ENCODE measurements around the gene ARFRP1. TPM values are rescaled to one million over a fixed set of nuclear protein-coding genes. Genes with fewer than 3 reads are reported as not detected.

ARFRP1 gene
- total RNA-seq, 1 experiment from 2014 or later = 42.7 TPM

GRCh38 chr20:63656451-63656850, 51.3 kb downstream of the ARFRP1 start:
- H3K36me3 Mint-ChIP-seq (ENCODE audit: insufficient read depth in 1 of 3, low read depth in 3 of 3) = peaks cover 4 to 15% (median 13%) of the 10 kb centered on the region in 3 experiments; a peak in 6 of 7 replicates
- no peak overlapping the region for H3K27ac Mint-ChIP-seq
- no peak overlapping the region for H2BK15ac ChIP-seq (ENCODE audit: low read depth, low read length)
- no peak overlapping the region for H2BK20ac ChIP-seq (ENCODE audit: low read depth, low read length, poor library complexity, severe bottlenecking)
- no peak overlapping the region for H2AFZ ChIP-seq (ENCODE audit: low read length)
- no peak for TF ChIP-seq CTCF (conservative IDR thresholded peaks at IDR 0.05)
- H4K5ac ChIP-seq (ENCODE audit: insufficient read length, low read depth, low read length) = no peak overlapping the region
- no peaks in the 10 kb centered on the region for H3K9me3 Mint-ChIP-seq
- H3K9me3 ChIP-seq (ENCODE audit: control insufficient read depth, low read depth, low read length) = no peaks in the 10 kb centered on the region
- no peak overlapping the region for H3K9ac ChIP-seq (ENCODE audit: extremely low read depth, insufficient read length, low read length)
- DNase-seq = no peak
- no peaks in the 10 kb centered on the region for H3K79me2 ChIP-seq (ENCODE audit: insufficient read depth, low read length)
- no peak overlapping the region for H2AK5ac ChIP-seq (ENCODE audit: insufficient read length, low read length)
- no peaks in the 10 kb centered on the region for H4K20me1 ChIP-seq (ENCODE audit: control insufficient read depth, insufficient read depth, insufficient read length)
- H3K27ac ChIP-seq (ENCODE audit: insufficient read length, low read depth, low read length) = no peak overlapping the region
- no peak overlapping the region for H3K56ac ChIP-seq (ENCODE audit: insufficient read length, low read depth, low read length)
- H3K4me1 Mint-ChIP-seq = peaks cover 21 to 31% of the 10 kb centered on the region in 2 experiments
- H3T11ph ChIP-seq (ENCODE audit: low read length) = no peak overlapping the region
- peaks cover 3% of the 10 kb centered on the region for H3K27me3 Mint-ChIP-seq (ENCODE audit: low read depth)
- no peak overlapping the region for H3K23ac ChIP-seq (ENCODE audit: insufficient read length, low read depth, low read length)
- H3K23me2 ChIP-seq (ENCODE audit: insufficient read length, low read depth, low read length, poor library complexity, severe bottlenecking) = peaks cover 11% of the 10 kb centered on the region
- peak overlapping the region in 1 of 2 experiments; percentile 48; a peak in 1 of 5 replicates for H3K4me3 Mint-ChIP-seq
- WGBS (ENCODE audit: extremely low coverage, insufficient read length, low lambda C conversion rate) = no CpG with 5 or more reads among the region's 3 CpGs
- no peaks in the 10 kb centered on the region; the same call in 1 of the 2 replicates for H3K4me1 ChIP-seq (ENCODE audit: insufficient read depth, low read length)
- no peak overlapping the region for H2BK12ac ChIP-seq (ENCODE audit: insufficient read length, low read depth, low read length)
- H4K91ac ChIP-seq (ENCODE audit: insufficient read length, low read depth, low read length) = no peak overlapping the region
- H3K27me3 ChIP-seq (ENCODE audit: insufficient read depth, low read length) = no peaks in the 10 kb centered on the region; the same call in 1 of the 2 replicates
- H3K4me2 ChIP-seq (ENCODE audit: insufficient read depth, insufficient read length, low read length) = no peak overlapping the region
- H2BK5ac ChIP-seq (ENCODE audit: insufficient read length, low read length) = no peak overlapping the region
- no peak overlapping the region for H3K4ac ChIP-seq (ENCODE audit: low read depth, low read length)
- H2BK120ac ChIP-seq (ENCODE audit: low read depth, low read length, poor library complexity, severe bottlenecking) = no peak overlapping the region
- H3K14ac ChIP-seq (ENCODE audit: insufficient read depth, low read length) = no peak overlapping the region
- H4K8ac ChIP-seq (replicated peaks; ENCODE audit: insufficient read length, low read depth, low read length) = no peak overlapping the region
- no peak overlapping the region for H3K18ac ChIP-seq (ENCODE audit: insufficient read length, low read depth, low read length)
- no peaks in the 10 kb centered on the region for H3K79me1 ChIP-seq (ENCODE audit: insufficient read depth, low read depth, low read length, poor library complexity, severe bottlenecking)
